Upper lobe of left lung (tissue), 4 donors: ENCODE results near the gene CTBP2.

ENCODE experiments used
- POLR2AphosphoS5 ChIP-seq, 2 donors: sonication (generic); formaldehyde crosslinking; IDR thresholded peaks; one replicate each; pipeline ENCODE4 v1.5.1; 2017; ENCODE audit warnings: antibody characterized with exemption in 2 of 2
- TF ChIP-seq, protein P1 (sequence below), 6 experiments: fragments of 450-650 bp in 4 of 6; fragments of 200-600 bp in 2 of 6; sonication (generic) in 2 of 6; IDR thresholded peaks; one replicate each; pipeline ENCODE4 v1.5.1; 2016 to 2019; ENCODE audit warnings: antibody characterized with exemption in 6 of 6

DNA sequence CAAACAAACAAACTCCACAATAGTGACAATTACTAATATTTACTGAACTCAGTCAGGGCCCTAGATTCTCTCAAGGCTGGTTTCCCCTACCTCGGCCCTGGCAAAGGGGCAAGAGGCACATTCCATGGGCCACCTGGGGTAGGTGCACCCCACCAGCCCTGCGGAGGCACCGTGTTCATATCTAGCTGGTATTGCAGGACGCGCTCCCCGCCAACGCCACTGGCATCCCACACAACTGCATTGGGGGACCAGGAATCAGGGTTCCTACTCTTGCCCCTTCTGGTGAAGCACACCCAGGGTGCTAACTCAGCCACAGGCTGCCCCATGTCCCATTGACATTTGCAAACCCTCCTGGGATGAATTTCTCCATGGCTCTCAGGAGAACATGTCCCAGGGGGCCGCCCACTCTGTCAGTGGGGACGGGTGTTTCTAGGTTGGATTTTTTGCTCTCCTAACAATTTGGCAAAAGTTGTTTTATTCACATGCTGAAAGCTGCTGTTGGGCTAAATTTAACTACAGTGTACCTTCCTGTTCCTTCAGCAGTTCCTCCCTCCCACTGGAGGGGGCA, 141.7 kb downstream of the CTBP2 start:
- TF ChIP-seq, protein P1, sequence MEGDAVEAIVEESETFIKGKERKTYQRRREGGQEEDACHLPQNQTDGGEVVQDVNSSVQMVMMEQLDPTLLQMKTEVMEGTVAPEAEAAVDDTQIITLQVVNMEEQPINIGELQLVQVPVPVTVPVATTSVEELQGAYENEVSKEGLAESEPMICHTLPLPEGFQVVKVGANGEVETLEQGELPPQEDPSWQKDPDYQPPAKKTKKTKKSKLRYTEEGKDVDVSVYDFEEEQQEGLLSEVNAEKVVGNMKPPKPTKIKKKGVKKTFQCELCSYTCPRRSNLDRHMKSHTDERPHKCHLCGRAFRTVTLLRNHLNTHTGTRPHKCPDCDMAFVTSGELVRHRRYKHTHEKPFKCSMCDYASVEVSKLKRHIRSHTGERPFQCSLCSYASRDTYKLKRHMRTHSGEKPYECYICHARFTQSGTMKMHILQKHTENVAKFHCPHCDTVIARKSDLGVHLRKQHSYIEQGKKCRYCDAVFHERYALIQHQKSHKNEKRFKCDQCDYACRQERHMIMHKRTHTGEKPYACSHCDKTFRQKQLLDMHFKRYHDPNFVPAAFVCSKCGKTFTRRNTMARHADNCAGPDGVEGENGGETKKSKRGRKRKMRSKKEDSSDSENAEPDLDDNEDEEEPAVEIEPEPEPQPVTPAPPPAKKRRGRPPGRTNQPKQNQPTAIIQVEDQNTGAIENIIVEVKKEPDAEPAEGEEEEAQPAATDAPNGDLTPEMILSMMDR (IDR thresholded peaks at IDR 0.05): no peak
- no peak for TF ChIP-seq POLR2AphosphoS5 (IDR thresholded peaks at IDR 0.05)
